Measurements from ENCODE around the gene RAB18. TPM values are rescaled to one million over a fixed set of nuclear protein-coding genes. Genes with fewer than 3 reads are reported as not detected.
"Not testable (repeated sequence)": the region's sequence is repeated elsewhere in the genome, so short reads cannot be mapped to it uniquely, and the experiment has no call there.

Gene RAB18
- polyA plus RNA-seq (2012; ENCODE audit: low read depth, missing spikeins) = 18.8 TPM

GRCh38 chr10:27504007-27504807 lies at the start of gene RAB18:
Gene RAB18, plus strand, starts transcription at chr10:27504304. Its CDS starts 66 bp downstream, at chr10:27504370.
- DNase-seq (ENCODE audit: insufficient read length, low spot score) (peak; percentile 76), FAIRE-seq (peak; percentile 100)
- TF ChIP-seq POU2F2 (IDR thresholded peaks at IDR 0.05; ENCODE audit: low read depth, low read length) (peak; percentile 64; the same call in 1 of the 2 replicates), PAX5 (IDR thresholded peaks at IDR 0.05; ENCODE audit: insufficient read depth, low read length, severe bottlenecking) (peak; percentile 65), POLR2AphosphoS5 (IDR thresholded peaks at IDR 0.05; ENCODE audit: low read depth, low read length) (peak; percentile 92), TAF1 (IDR thresholded peaks at IDR 0.05; ENCODE audit: low read depth, low read length) (peak; percentile 64), POLR2A (IDR thresholded peaks at IDR 0.05; ENCODE audit: low read depth, low read length) (peak; percentile 89), SPI1 (IDR thresholded peaks at IDR 0.05; ENCODE audit: low read depth, low read length) (peak; percentile 58; the same call in 1 of the 2 replicates)

GRCh38 chr10:27454837-27455236 lies 49.3 kb upstream of the RAB18 start:
- no peak for DNase-seq (ENCODE audit: insufficient read length, low spot score)
- TF ChIP-seq PAX5 (IDR thresholded peaks at IDR 0.05; ENCODE audit: insufficient read depth, low read length, severe bottlenecking) = no peak
- TF ChIP-seq TAF1 (IDR thresholded peaks at IDR 0.05; ENCODE audit: low read depth, low read length) = no peak
- no peak for TF ChIP-seq POLR2AphosphoS5 (IDR thresholded peaks at IDR 0.05; ENCODE audit: low read depth, low read length)
- no peak for TF ChIP-seq SPI1 (IDR thresholded peaks at IDR 0.05; ENCODE audit: low read depth, low read length)
- TF ChIP-seq POU2F2 (IDR thresholded peaks at IDR 0.05; ENCODE audit: low read depth, low read length) = no peak
- TF ChIP-seq POLR2A (IDR thresholded peaks at IDR 0.05; ENCODE audit: low read depth, low read length) = no peak
- no peak for FAIRE-seq

GRCh38 chr10:27457261-27457945 lies 46.7 kb upstream of the RAB18 start:
- FAIRE-seq (no peak), DNase-seq (ENCODE audit: insufficient read length, low spot score) (no peak)
- TF ChIP-seq POLR2A (IDR thresholded peaks at IDR 0.05; ENCODE audit: low read depth, low read length) (no peak), TAF1 (IDR thresholded peaks at IDR 0.05; ENCODE audit: low read depth, low read length) (no peak), POU2F2 (IDR thresholded peaks at IDR 0.05; ENCODE audit: low read depth, low read length) (no peak), SPI1 (IDR thresholded peaks at IDR 0.05; ENCODE audit: low read depth, low read length) (no peak), PAX5 (IDR thresholded peaks at IDR 0.05; ENCODE audit: insufficient read depth, low read length, severe bottlenecking) (no peak), POLR2AphosphoS5 (IDR thresholded peaks at IDR 0.05; ENCODE audit: low read depth, low read length) (no peak)

GRCh38 chr10:27457966-27458365 lies 46.1 kb upstream of the RAB18 start:
- TF ChIP-seq POU2F2 (IDR thresholded peaks at IDR 0.05; ENCODE audit: low read depth, low read length) = no peak
- TF ChIP-seq PAX5 (IDR thresholded peaks at IDR 0.05; ENCODE audit: insufficient read depth, low read length, severe bottlenecking) = no peak
- TF ChIP-seq POLR2A (IDR thresholded peaks at IDR 0.05; ENCODE audit: low read depth, low read length) = no peak
- TF ChIP-seq TAF1 (IDR thresholded peaks at IDR 0.05; ENCODE audit: low read depth, low read length) = no peak
- FAIRE-seq = no peak
- DNase-seq (ENCODE audit: insufficient read length, low spot score) = no peak

GRCh38 chr10:27461312-27461711 lies 42.8 kb upstream of the RAB18 start:
- no peak for FAIRE-seq
- TF ChIP-seq SPI1 (IDR thresholded peaks at IDR 0.05; ENCODE audit: low read depth, low read length) = no peak
- no peak for TF ChIP-seq POLR2AphosphoS5 (IDR thresholded peaks at IDR 0.05; ENCODE audit: low read depth, low read length)
- no peak for TF ChIP-seq PAX5 (IDR thresholded peaks at IDR 0.05; ENCODE audit: insufficient read depth, low read length, severe bottlenecking)
- no peak for TF ChIP-seq POU2F2 (IDR thresholded peaks at IDR 0.05; ENCODE audit: low read depth, low read length)
- no peak for TF ChIP-seq POLR2A (IDR thresholded peaks at IDR 0.05; ENCODE audit: low read depth, low read length)
- no peak for TF ChIP-seq TAF1 (IDR thresholded peaks at IDR 0.05; ENCODE audit: low read depth, low read length)

GRCh38 chr10:27463961-27464360 lies 40.1 kb upstream of the RAB18 start:
- DNase-seq (ENCODE audit: insufficient read length, low spot score) (no peak), FAIRE-seq (no peak)
- no peak for TF ChIP-seq PAX5 (IDR thresholded peaks at IDR 0.05; ENCODE audit: insufficient read depth, low read length, severe bottlenecking)

More at GRCh38 chr10:27461312-27461711, 42.8 kb upstream of the RAB18 start:
- DNase-seq (ENCODE audit: insufficient read length, low spot score) = no peak

- FAIRE-seq (no peak), DNase-seq (ENCODE audit: insufficient read length, low spot score) (no peak)
- TF ChIP-seq PAX5 (IDR thresholded peaks at IDR 0.05; ENCODE audit: insufficient read depth, low read length, severe bottlenecking) (no peak), SPI1 (IDR thresholded peaks at IDR 0.05; ENCODE audit: low read depth, low read length) (peak; percentile 82)
These were observed 39.1 kb upstream of the RAB18 start for GRCh38 chr10:27464993-27465392.

GRCh38 chr10:27465596-27465995 lies 38.5 kb upstream of the RAB18 start:
- not testable (repeated sequence) for DNase-seq (ENCODE audit: insufficient read length, low spot score); FAIRE-seq

GRCh38 chr10:27470885-27471284 lies 33.2 kb upstream of the RAB18 start:
- no peak for FAIRE-seq
- TF ChIP-seq TAF1 (IDR thresholded peaks at IDR 0.05; ENCODE audit: low read depth, low read length) (no peak), POU2F2 (IDR thresholded peaks at IDR 0.05; ENCODE audit: low read depth, low read length) (no peak), POLR2A (IDR thresholded peaks at IDR 0.05; ENCODE audit: low read depth, low read length) (no peak), POLR2AphosphoS5 (IDR thresholded peaks at IDR 0.05; ENCODE audit: low read depth, low read length) (no peak), PAX5 (IDR thresholded peaks at IDR 0.05; ENCODE audit: insufficient read depth, low read length, severe bottlenecking) (no peak), SPI1 (IDR thresholded peaks at IDR 0.05; ENCODE audit: low read depth, low read length) (no peak)
- no peak for DNase-seq (ENCODE audit: insufficient read length, low spot score)

- FAIRE-seq (no peak), DNase-seq (ENCODE audit: insufficient read length, low spot score) (no peak)
- TF ChIP-seq POLR2A (IDR thresholded peaks at IDR 0.05; ENCODE audit: low read depth, low read length) (no peak), POU2F2 (IDR thresholded peaks at IDR 0.05; ENCODE audit: low read depth, low read length) (no peak), PAX5 (IDR thresholded peaks at IDR 0.05; ENCODE audit: insufficient read depth, low read length, severe bottlenecking) (no peak), TAF1 (IDR thresholded peaks at IDR 0.05; ENCODE audit: low read depth, low read length) (no peak), POLR2AphosphoS5 (IDR thresholded peaks at IDR 0.05; ENCODE audit: low read depth, low read length) (no peak), SPI1 (IDR thresholded peaks at IDR 0.05; ENCODE audit: low read depth, low read length) (no peak)
These were observed 29.4 kb upstream of the RAB18 start for GRCh38 chr10:27474741-27475140.

Data from GM12891 (cell line).